ENCODE results near the gene SMARCD3.

- TF ChIP-seq CTCF (IDR thresholded peaks at IDR 0.05) (no peak), POLR2A (IDR thresholded peaks at IDR 0.05) (no peak)
Measured at GRCh38 chr7:151232917-151233701, 15.4 kb downstream of the SMARCD3 start.
